Measurements from ENCODE around the gene CLK2. TPM values are rescaled to one million over a fixed set of nuclear protein-coding genes. Genes with fewer than 3 reads are reported as not detected.

Gene CLK2
- total RNA-seq, 2 donors from 2014 or later: 26.9 to 50.7 TPM

- Histone ChIP-seq H3K4me3 (peak overlapping the region; percentile 77), H3K4me1 (ENCODE audit: control insufficient read depth in 1 of 2, low read depth in 2 of 2) (peaks cover 14 to 41% of the 10 kb centered on the region in 2 donors), H3K27me3 (replicated peaks; ENCODE audit: insufficient read depth) (no peaks in the 10 kb centered on the region), H3K9me3 (no peaks in the 10 kb centered on the region), H3K27ac (peak overlapping the region; percentile 83 to 97), H3K36me3 (peaks cover 10% of the 10 kb centered on the region)
- TF ChIP-seq CTCF (IDR thresholded peaks at IDR 0.05): no peak
- no peak for ATAC-seq (ENCODE audit: insufficient number of reproducible peaks, low FRiP score, low read depth)
- no peak for DNase-seq (ENCODE audit: low spot score)
These were observed 17.0 kb downstream of the CLK2 start for GRCh38 chr1:155256058-155256852.

- Histone ChIP-seq H3K4me1 (ENCODE audit: control insufficient read depth in 1 of 2, low read depth in 2 of 2) (peaks cover 16 to 40% of the 10 kb centered on the region in 2 donors), H3K36me3 (peaks cover 10% of the 10 kb centered on the region), H3K9me3 (no peaks in the 10 kb centered on the region), H3K4me3 (peak within 1 kb of the TSS; percentile 77), H3K27me3 (replicated peaks; ENCODE audit: insufficient read depth) (no peaks in the 10 kb centered on the region), H3K27ac (peak within 1 kb of the TSS; percentile 83 to 97)
- no peak for TF ChIP-seq CTCF (IDR thresholded peaks at IDR 0.05)
- DNase-seq (ENCODE audit: low spot score) (peak; percentile 51), ATAC-seq (ENCODE audit: insufficient number of reproducible peaks, low FRiP score, low read depth) (peak; percentile 75)
These were observed 17.9 kb downstream of the CLK2 start, which contains the start of gene ENTREP3 for GRCh38 chr1:155255243-155256007. Gene ENTREP3 (minus strand): TSS chr1:155255483. CDS start chr1:155254877, 606 bp downstream.

- peak overlapping the region; percentile 83 to 97 for H3K27ac ChIP-seq
- no peaks in the 10 kb centered on the region for H3K9me3 ChIP-seq
- DNase-seq (ENCODE audit: low spot score): no peak
- H3K27me3 ChIP-seq (replicated peaks; ENCODE audit: insufficient read depth): no peaks in the 10 kb centered on the region
- peaks cover 10% of the 10 kb centered on the region for H3K36me3 ChIP-seq
- no peak for TF ChIP-seq CTCF (IDR thresholded peaks at IDR 0.05)
- ATAC-seq (ENCODE audit: insufficient number of reproducible peaks, low FRiP score, low read depth): no peak
- H3K4me1 ChIP-seq (ENCODE audit: control insufficient read depth in 1 of 2, low read depth in 2 of 2): peaks cover 16 to 41% of the 10 kb centered on the region in 2 donors
- peak overlapping the region; percentile 77 for H3K4me3 ChIP-seq
These were observed 18.5 kb downstream of the CLK2 start for GRCh38 chr1:155254714-155255242.

- peak overlapping the region; percentile 83 to 97 for H3K27ac ChIP-seq
- peaks cover 16 to 41% of the 10 kb centered on the region in 2 donors for H3K4me1 ChIP-seq (ENCODE audit: control insufficient read depth in 1 of 2, low read depth in 2 of 2)
- no peak for DNase-seq (ENCODE audit: low spot score)
These were observed 19.0 kb downstream of the CLK2 start for GRCh38 chr1:155254228-155254713.

More at GRCh38 chr1:155254228-155254713, 19.0 kb downstream of the CLK2 start:
- Histone ChIP-seq H3K27me3 (replicated peaks; ENCODE audit: insufficient read depth) (no peaks in the 10 kb centered on the region), H3K4me3 (peak overlapping the region; percentile 77), H3K36me3 (peaks cover 10% of the 10 kb centered on the region), H3K9me3 (no peaks in the 10 kb centered on the region)
- no peak for TF ChIP-seq CTCF (IDR thresholded peaks at IDR 0.05)
- ATAC-seq (ENCODE audit: insufficient number of reproducible peaks, low FRiP score, low read depth): no peak
